SK-N-SH treated with all-trans-retinoic acid at 6 μM for 48 hours (cell line): ENCODE measurements around the gene CELSR2.

Source experiments
- BACH2 ChIP-seq: fragments of 250-450 bp; sonication (Bioruptor Pico); IDR thresholded peaks from 2 replicates; pipeline ENCODE4 v1.9.0; 2021; ENCODE audit warnings: mild to moderate bottlenecking, borderline replicate concordance
- CSDC2 ChIP-seq: fragments of 250-450 bp; sonication (Bioruptor Pico); IDR thresholded peaks from 2 replicates; pipeline ENCODE4 v1.5.0; 2020; ENCODE audit warnings: mild to moderate bottlenecking, moderate library complexity
- TF ChIP-seq, protein P1 (sequence below): fragments of 250-450 bp; sonication (Bioruptor Pico); IDR thresholded peaks from 2 replicates; pipeline ENCODE4 v1.8.0; 2020; ENCODE audit warnings: mild to moderate bottlenecking, moderate library complexity, borderline replicate concordance

DNA sequence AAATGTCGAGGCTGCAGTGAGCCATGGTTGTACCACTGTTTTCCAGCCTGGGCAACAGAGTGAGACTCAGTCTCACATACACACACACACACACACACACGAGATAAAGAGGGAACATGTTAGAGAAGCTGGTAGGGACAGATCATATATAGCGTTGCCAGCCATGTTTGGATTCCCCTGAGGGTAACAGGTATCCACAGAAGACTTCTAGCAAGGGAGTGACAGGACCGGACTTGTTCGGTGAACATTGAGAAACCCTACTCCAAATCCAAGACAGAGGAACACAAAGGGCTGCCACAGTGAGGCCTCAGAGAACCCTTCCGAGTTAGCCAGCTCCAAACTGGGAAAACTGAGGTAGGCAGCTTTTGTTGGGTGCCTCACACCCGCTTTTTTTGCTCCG lies 39.3 kb upstream of the CELSR2 start:
- TF ChIP-seq, protein P1, sequence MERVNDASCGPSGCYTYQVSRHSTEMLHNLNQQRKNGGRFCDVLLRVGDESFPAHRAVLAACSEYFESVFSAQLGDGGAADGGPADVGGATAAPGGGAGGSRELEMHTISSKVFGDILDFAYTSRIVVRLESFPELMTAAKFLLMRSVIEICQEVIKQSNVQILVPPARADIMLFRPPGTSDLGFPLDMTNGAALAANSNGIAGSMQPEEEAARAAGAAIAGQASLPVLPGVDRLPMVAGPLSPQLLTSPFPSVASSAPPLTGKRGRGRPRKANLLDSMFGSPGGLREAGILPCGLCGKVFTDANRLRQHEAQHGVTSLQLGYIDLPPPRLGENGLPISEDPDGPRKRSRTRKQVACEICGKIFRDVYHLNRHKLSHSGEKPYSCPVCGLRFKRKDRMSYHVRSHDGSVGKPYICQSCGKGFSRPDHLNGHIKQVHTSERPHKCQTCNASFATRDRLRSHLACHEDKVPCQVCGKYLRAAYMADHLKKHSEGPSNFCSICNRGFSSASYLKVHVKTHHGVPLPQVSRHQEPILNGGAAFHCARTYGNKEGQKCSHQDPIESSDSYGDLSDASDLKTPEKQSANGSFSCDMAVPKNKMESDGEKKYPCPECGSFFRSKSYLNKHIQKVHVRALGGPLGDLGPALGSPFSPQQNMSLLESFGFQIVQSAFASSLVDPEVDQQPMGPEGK, result no peak
- no peak for TF ChIP-seq BACH2
- TF ChIP-seq CSDC2, result no peak
